PFSK-1 (cell line): ENCODE data around the gene CHST11.

Experiments used
- FOXP2 ChIP-seq: optimal IDR thresholded peaks from 2 replicates; pipeline ENCODE3; 2011; ENCODE audit warnings: borderline replicate concordance, control low read depth, inconsistent platforms; ENCODE audit not compliant: insufficient read depth; ENCODE audit errors: extremely low read length, extremely low read depth
- POLR2AphosphoS5 ChIP-seq: IDR thresholded peaks from 2 replicates; pipeline ENCODE4 v1.6.1; 2012; ENCODE audit warnings: low read depth, mild to moderate bottlenecking, control low read depth, low read length, moderate library complexity
- REST ChIP-seq, 2 experiments: IDR thresholded peaks; 2 replicates each; pipeline versions ENCODE4 v1.6.1 to v1.8.0; 2011 to 2012; ENCODE audit warnings: low read depth in 2 of 2, low read length in 2 of 2, control low read depth in 1 of 2, inconsistent platforms in 1 of 2, mild to moderate bottlenecking in 1 of 2, moderate library complexity in 1 of 2; ENCODE audit not compliant: insufficient read depth in 1 of 2
- SIN3A ChIP-seq: IDR thresholded peaks from 2 replicates; pipeline ENCODE4 v1.6.1; 2012; ENCODE audit warnings: mild to moderate bottlenecking, low read length, moderate library complexity, borderline replicate concordance; ENCODE audit not compliant: insufficient read depth
- TAF1 ChIP-seq: IDR thresholded peaks from 2 replicates; pipeline ENCODE4 v1.6.1; 2012; ENCODE audit warnings: low read length, control low read depth, borderline replicate concordance; ENCODE audit not compliant: insufficient read depth

Gene CHST11

GRCh38 chr12:104673696-104674482 is 217.1 kb downstream of the CHST11 start:
- no peak for TF ChIP-seq TAF1
- no peak for TF ChIP-seq FOXP2
- TF ChIP-seq POLR2AphosphoS5, result no peak
- no peak for TF ChIP-seq SIN3A
- no peak for TF ChIP-seq REST (IDR thresholded peaks at IDR 0.05; ENCODE audit: insufficient read depth in 1 of 2, low read depth in 2 of 2, low read length in 2 of 2)

GRCh38 chr12:104676636-104677035 is 219.9 kb downstream of the CHST11 start:
- TF ChIP-seq REST (IDR thresholded peaks at IDR 0.05; ENCODE audit: insufficient read depth in 1 of 2, low read depth in 2 of 2, low read length in 2 of 2) (no peak), FOXP2 (no peak), POLR2AphosphoS5 (no peak), TAF1 (no peak), SIN3A (no peak)

GRCh38 chr12:104677441-104678089 is 220.8 kb downstream of the CHST11 start:
- TF ChIP-seq REST (IDR thresholded peaks at IDR 0.05; ENCODE audit: insufficient read depth in 1 of 2, low read depth in 2 of 2, low read length in 2 of 2) (no peak), SIN3A (no peak), FOXP2 (no peak), TAF1 (no peak), POLR2AphosphoS5 (no peak)

GRCh38 chr12:104680070-104680469 is 223.3 kb downstream of the CHST11 start:
- TF ChIP-seq TAF1 (no peak), REST (IDR thresholded peaks at IDR 0.05; ENCODE audit: insufficient read depth in 1 of 2, low read depth in 2 of 2, low read length in 2 of 2) (no peak), POLR2AphosphoS5 (no peak), FOXP2 (no peak), SIN3A (no peak)

- TF ChIP-seq REST (IDR thresholded peaks at IDR 0.05; ENCODE audit: insufficient read depth in 1 of 2, low read depth in 2 of 2, low read length in 2 of 2), result no peak
- no peak for TF ChIP-seq TAF1
- TF ChIP-seq FOXP2, result no peak
- TF ChIP-seq SIN3A, result no peak
Observed at GRCh38 chr12:104680491-104680890, 223.7 kb downstream of the CHST11 start.
